ENCODE measurements around the gene CPNE5.

- TF ChIP-seq CTCF (IDR thresholded peaks at IDR 0.05) (no peak), POLR2A (IDR thresholded peaks at IDR 0.05) (no peak)
Observed at GRCh38 chr6:36871686-36872085, 32.4 kb upstream of the CPNE5 start.

Data from adrenal gland (tissue), 5 donors.